ENCODE results near the gene FLNB.

The FLNB gene

GRCh38 chr3:58173029-58173668, 164.9 kb downstream of the FLNB start:
- DNase-seq: no peak

GRCh38 chr3:58173669-58174398, 165.6 kb downstream of the FLNB start:
- DNase-seq: no peak

DNA sequence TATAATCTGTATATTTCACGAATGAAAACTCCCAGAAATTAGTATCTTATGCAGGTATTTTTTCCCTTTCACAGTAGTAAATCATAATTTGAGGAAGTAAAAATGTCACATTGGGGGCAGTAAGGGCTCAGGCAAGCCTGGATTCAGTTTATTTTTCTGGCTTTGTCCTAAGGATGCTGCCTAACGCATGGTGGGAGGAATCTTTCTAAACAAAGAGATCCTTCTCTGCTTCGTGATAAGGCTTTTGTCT, 166.9 kb downstream of the FLNB start:
- DNase-seq: no peak

DNA sequence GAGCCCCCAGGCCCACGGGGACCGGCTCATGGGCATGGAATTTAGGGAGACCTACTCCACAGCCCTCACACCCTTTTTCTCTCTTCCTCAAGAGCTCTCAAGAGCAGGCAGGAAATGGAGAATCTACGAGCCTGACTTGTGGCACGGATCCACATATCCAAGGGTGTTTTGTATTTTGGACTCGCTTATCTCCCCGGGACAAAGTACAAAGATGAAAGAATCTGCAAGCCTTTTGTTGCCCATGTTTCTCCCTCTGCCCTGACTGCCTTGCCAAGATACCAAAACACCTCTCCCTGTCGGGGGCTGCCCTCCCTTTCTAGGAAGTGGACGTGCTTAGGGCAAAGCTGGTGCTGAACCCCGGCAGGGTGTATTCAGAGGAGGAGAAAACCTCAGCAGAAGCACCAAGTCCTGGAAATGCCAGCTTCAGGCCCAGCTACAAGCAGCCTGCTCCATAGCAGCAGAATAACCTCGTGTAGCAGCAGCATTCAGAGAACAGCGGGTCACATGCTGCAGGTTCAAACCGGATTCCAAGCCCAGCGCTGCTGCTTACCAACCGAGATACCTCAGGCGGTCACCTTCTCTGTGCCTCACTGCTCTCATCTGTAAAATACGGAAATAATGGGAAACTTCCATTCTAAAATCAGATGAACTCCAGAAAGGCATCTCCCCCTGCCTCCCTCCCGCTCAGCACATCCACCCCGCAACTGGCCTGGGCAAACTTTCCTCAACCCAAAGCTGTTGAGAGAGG, 167.4 kb downstream of the FLNB start:
- no peak for DNase-seq

DNA sequence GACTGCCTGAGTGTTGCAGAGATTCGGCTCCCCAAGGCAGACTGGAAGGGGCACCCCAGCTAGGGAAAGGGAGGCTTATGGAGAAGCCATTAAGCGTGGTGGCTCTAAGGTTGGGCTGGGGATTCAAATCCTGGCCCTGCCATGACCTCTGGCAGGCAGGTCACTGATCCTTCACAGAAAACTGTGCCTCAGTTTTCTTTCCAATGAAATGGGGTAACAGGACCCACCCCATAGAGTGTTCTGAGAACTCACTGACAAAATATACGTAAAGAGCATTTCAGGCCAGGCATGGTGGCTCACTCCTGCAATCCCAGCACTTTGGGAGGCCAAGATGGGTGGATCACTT, 167.9 kb downstream of the FLNB start:
- DNase-seq: no peak

DNA sequence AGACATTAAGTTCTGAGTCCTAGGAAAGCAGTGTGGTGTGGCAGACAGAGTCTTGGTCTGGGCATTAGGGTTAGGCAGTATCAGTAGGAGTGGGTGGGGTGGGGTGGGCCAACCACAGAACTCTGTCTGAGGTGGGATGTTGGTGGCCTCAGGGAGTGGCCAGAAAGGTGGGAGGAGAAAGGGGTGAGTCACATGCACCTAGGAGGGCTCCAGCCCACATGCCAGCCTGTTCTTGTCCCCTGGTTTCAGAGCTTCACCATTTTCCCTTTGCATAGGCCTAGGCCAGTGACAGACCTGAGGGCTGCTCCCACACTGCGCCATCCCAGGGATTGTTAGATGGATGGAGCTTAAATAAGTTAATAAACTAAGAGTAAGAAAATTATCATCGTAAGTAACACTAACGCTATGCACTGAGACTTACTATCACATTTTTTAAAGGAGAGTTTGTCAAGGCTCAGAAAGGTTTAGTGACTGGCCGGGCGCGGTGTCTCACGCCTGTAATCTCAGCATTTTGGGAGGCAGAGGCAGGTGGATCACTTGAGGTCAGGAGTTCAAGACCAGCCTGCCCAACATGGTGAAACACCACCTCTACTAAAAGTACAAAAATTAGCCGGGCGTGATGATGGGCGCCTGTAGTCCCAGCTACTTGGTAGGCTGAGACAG, 168.7 kb downstream of the FLNB start:
- DNase-seq: no peak

DNA sequence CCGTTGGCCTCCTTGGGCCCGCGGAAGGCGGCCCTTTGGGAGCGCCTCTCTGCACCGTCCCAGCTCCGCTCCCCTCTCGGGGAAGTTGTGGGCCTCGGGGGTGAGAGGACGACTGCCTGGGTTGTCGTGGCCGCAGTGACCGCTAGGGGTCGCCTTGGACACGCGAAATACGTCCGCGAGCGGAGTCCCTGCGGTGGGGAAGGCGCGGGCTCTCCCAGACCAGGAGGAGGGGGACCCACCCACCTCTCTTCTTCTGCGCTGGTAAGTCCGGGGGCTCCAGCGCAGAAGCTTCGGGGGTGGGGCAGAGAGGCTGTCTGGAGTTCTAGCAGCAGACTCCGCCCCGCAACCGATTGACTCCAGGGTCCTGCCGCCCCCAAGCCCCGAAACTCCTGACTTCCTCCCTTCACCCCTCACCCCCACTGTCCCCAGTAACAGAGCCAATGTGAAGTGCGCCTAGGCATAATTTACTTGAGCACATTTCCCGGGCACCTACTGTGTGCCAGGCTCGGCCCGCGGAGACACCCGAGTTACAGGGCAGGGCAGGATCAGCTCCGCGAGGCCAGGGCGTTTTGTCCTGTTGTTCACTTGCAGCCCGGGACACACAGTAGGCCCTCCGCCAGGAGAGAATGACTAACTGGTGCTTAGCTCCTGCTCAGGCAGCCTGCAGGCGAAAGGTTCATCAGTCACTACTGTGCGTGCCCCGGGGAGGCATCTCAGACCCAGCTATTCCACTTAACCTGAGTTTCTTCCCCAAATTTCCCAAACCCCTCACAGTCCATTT, 169.7 kb downstream of the FLNB start:
- DNase-seq: peak; percentile 64 to 93

DNA sequence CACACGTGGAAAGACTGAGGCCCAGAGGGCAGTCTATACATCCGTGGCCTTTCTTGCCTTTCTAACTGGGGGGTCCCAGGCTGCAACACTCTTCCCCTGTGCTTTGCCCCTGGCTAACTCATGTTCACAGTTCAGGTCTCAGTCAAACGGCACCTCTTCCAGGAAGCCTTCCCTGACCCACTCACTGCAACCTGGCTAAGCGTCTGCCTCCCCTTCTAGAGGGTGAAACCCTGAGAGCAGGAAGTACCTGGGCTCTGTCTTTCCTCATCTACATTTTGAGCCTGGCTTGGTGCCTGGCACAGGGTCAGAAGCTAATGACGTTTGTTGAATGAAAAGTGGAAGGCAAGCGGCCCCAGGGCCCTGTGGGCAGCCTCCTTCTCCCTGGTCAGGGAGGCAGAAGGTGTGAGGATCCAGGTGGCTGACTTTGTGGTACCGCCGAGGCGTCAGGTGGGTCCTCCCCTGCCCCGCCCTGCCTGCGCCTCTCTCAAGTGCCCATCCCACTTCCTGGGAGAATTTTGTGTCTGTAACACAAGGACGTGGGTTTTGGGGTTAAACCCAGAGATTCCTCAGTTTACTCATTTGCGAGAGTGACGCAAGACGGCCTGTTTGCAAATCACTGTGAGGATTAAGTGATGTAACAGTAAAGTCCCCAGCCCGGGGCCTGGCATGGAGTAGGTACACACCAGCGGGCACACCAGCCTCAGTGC, 170.5 kb downstream of the FLNB start:
- DNase-seq: no peak

GRCh38 chr3:58179235-58180098, 171.2 kb downstream of the FLNB start:
- DNase-seq: no peak

GRCh38 chr3:58180099-58180880, 172.1 kb downstream of the FLNB start:
- DNase-seq: no peak

GRCh38 chr3:58180940-58181587, 172.8 kb downstream of the FLNB start:
- DNase-seq: no peak

DNA sequence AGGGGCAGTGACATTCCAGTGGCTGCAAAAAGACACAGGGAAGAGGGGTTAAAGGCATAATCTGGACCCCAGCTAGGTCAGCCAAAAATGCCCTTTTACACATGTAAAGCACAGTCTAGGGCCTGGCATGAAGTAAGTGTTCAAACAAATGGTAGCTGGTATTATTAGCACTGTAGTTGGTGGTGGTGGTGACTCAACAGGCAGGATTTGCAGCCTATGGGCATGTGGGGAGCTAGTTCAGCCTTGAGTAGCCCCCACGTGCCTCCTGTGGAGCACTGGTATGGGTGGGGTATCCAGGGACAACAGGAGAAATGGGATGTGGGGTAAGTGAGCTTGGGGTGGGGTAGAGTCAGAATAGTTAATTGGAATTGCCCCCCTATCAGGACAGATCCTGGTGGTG, 175.0 kb downstream of the FLNB start:
- DNase-seq: no peak

- DNase-seq: no peak
These were observed 175.7 kb downstream of the FLNB start for GRCh38 chr3:58183891-58184290.

DNA sequence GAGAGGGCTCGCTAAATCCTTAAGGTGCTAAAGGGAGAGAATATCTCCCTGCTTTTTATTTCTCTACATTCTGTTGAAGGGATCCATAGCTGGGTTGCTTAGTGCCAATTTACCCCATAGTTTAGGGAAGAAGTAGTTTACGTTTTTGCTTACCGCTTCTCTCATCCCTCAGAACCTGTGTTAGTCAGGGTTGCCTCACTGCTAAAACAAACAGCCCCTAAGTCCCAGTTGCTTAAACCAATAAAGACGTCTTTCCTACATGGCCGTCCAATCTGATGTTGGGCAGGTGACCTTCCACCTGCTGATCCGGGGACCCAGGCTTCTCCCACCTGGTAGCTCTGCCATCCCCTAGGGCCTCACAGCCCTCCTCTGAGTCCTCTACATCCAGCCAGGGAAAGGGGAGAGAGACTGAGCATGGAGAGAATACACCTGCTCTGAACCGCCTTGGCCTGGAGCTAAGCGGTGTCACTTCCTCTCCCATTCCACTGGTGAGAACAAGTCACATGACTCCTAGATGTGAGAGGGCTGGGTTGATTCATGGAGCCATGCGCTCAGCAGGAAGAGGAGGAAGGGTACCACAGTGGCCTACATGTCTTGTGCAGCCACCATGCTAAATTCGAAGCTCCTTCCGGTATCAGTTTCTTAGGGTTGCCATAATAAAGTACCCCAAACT, 176.2 kb downstream of the FLNB start:
- no peak for DNase-seq

GRCh38 chr3:58184982-58185360, 176.7 kb downstream of the FLNB start:
- DNase-seq: no peak

DNA sequence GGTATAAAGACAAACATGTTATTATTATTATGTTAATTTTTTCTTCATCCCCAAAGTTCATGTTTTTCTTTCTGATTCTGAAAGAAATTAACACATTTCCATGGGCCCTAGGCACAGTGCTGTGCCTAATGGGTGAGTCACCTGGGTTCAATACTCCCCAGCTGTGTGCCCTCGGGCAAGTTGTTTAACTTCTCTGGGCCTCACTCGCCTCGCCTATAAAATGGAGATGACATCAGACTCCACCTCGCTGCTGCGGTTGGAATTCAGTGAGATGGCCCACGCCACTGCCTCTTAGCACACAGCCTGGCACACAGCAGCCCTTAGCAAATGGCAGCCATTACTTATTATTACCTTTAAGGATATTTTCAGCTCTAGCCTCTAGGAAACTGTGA, 179.9 kb downstream of the FLNB start:
- DNase-seq: no peak

DNA sequence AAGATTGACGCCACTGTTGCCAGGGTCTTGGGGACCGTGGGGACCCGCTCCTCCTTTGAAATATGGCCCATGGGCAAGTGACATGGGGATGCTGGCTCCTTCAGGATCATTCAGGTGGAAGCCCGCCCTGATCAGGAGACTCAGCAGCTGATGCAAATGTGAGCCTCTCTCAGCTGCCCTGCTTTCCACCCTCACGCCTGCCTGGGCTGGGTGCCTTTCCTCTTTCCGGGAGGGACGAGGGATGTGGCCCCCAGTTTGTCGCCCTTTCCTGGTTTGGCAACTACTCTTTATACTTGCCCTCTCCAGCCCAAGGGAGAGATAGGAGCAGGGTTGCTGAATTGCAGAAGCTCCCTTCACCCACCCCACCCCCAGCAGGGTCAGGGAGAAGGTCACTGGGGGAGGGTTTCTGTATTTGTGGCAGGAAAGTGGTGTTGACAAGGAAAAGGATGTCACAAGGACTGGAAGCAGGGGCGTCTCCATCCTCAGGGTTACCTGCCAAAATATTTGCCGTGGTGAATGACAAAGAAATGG, 180.8 kb downstream of the FLNB start:
- no peak for DNase-seq

- DNase-seq: no peak
These were observed 181.5 kb downstream of the FLNB start for GRCh38 chr3:58189691-58190090.

- DNase-seq: no peak
These were observed 182.1 kb downstream of the FLNB start for GRCh38 chr3:58190291-58190690.
